Prostate gland (tissue), 1 donor: ENCODE measurements around the gene CEP112.

Experiments
- POLR2A ChIP-seq: fragments of 450-650 bp; IDR thresholded peaks from one replicate; pipeline ENCODE4 v1.6.1; 2016; ENCODE audit warnings: antibody characterized with exemption, mild to moderate bottlenecking
- POLR2AphosphoS5 ChIP-seq: sonication (generic); formaldehyde crosslinking; IDR thresholded peaks from one replicate; pipeline ENCODE4 v1.6.1; 2017; ENCODE audit warnings: antibody characterized with exemption

DNA sequence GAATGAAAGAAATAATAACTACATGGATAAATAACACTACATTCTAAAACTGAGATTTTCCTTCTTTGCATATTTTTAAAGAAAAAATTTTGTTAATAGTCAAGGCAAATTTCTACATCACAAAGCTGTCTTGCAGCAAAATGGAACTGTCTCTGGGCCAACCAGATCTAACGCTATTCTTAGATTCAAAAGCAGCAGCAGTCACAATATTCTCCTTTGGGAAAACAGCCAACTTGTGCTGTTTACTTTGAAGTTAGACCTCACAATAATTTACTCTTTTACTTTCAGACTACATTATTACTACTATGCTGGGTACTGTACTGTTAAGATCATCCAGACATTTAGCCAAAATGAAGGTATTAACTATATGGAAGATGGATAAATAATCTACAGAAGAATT, 189.1 kb downstream of the CEP112 start:
- no peak for TF ChIP-seq POLR2A
- no peak for TF ChIP-seq POLR2AphosphoS5
